DMS79 (cell line): ENCODE measurements around the gene GLI3.

Source experiments
- DNase-seq: peaks from one replicate; lab custom pipeline; 2025; lab: John Stamatoyannopoulos, UW

GLI3 gene

GRCh38 chr7:42236266-42236975 is 588 bp downstream of the GLI3 start:
- DNase-seq: no peak

GRCh38 chr7:42235741-42236161 is 1.3 kb downstream of the GLI3 start:
- no peak for DNase-seq

GRCh38 chr7:42234736-42235135 is 2.3 kb downstream of the GLI3 start:
- DNase-seq: no peak

- no peak for DNase-seq
These were observed 3.2 kb downstream of the GLI3 start for GRCh38 chr7:42233695-42234331.

GRCh38 chr7:42233171-42233570 is 3.8 kb downstream of the GLI3 start:
- DNase-seq: no peak

GRCh38 chr7:42232275-42232674 is 4.7 kb downstream of the GLI3 start:
- no peak for DNase-seq

- no peak for DNase-seq
These were observed 5.8 kb downstream of the GLI3 start for GRCh38 chr7:42231043-42231787.

GRCh38 chr7:42227936-42228591 is 8.9 kb downstream of the GLI3 start:
- no peak for DNase-seq

GRCh38 chr7:42227541-42227935 is 9.5 kb downstream of the GLI3 start:
- no peak for DNase-seq

- DNase-seq: no peak
These were observed 10.0 kb downstream of the GLI3 start for GRCh38 chr7:42227021-42227420.

GRCh38 chr7:42226354-42226941 is 10.6 kb downstream of the GLI3 start:
- DNase-seq: no peak

GRCh38 chr7:42224391-42225003 is 12.5 kb downstream of the GLI3 start:
- DNase-seq: no peak

- DNase-seq: no peak
These were observed 14.1 kb downstream of the GLI3 start for GRCh38 chr7:42222891-42223290.

GRCh38 chr7:42222125-42222524 is 14.9 kb downstream of the GLI3 start:
- no peak for DNase-seq

GRCh38 chr7:42221304-42221703 is 15.7 kb downstream of the GLI3 start:
- no peak for DNase-seq

- no peak for DNase-seq
These were observed 17.6 kb downstream of the GLI3 start for GRCh38 chr7:42219447-42219846.

GRCh38 chr7:42218248-42218647 is 18.8 kb downstream of the GLI3 start:
- no peak for DNase-seq

GRCh38 chr7:42217548-42217947 is 19.5 kb downstream of the GLI3 start:
- no peak for DNase-seq

- no peak for DNase-seq
These were observed 20.0 kb downstream of the GLI3 start for GRCh38 chr7:42217053-42217452.

GRCh38 chr7:42214060-42214679 is 22.8 kb downstream of the GLI3 start:
- no peak for DNase-seq

GRCh38 chr7:42213093-42213492 is 23.9 kb downstream of the GLI3 start:
- no peak for DNase-seq
